Hippocampal formation (tissue), 2 donors: ENCODE measurements around the gene GGTLC2.
"Not testable (repeated sequence)": the region's sequence is repeated elsewhere in the genome, so short reads cannot be mapped to it uniquely, and the experiment has no call there.

Source experiments
- DNase-seq, 2 donors: peaks; one replicate each; lab custom pipeline; 2025; lab: John Stamatoyannopoulos, UW

Gene GGTLC2

DNA sequence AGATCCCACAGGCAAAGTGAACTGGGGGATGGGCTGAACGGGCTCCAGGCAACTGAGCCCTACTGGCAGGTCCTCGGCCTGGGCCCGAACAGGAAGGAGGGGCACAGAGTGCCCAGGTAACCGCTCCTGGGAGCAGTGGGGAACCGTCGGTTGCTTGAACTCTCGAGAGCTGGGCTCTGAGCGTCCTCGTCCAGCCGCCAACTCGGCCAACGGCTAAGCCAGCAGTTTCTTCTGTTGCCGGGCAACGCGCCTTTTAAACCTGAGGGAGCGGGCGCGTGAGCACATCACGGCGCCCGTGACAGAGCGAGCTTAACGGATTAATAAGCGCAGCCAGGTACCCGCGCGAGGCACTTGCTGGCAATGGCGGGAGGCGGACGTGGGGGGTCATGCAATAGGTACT is at the start of gene GGTLC2:
TSS of gene GGTLC2 (plus strand) at position 301 of the 400 bp plus-strand sequence. CDS start 1,732 bp downstream, outside the sequence.
- not testable (repeated sequence) for DNase-seq

DNA sequence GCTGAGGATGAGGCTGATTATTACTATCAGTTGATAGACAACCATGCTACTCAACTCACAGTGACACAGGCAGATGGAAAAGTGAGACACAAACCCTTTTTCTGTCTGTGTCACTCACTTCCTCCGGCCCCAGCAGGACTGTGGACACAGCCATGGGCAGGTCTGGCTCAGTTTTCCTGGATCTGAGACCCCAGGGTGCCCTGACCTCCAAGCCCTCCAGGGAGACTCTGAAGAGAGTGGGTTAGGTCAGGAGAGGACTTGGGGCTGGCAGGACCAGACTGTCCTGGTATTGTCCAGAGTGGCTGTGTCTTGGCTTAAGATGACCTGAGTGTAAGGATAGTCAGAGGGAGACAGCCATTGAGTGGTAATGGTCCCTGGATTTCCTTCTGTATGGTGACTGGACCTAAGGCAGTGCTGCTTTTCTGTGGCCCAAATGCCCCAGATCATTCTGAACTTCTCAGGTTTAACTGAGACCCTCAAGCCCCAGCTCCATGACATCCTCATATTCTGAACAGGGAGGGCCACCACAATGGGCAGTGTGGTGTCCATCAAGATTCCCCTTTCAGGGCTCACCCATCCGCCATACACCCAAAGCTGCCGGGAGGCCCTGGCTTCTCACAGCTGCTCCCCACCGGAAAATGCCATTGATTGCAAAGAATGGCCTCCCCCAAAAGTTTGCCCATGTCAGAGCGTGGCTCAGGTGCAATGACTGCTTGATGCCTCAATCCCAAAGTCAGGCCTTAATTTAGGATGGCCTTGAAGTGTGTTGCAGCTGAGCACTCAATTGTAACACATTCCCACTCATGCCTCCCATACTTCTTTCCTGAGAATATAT is 49.2 kb upstream of the GGTLC2 start:
- DNase-seq, result no peak

DNA sequence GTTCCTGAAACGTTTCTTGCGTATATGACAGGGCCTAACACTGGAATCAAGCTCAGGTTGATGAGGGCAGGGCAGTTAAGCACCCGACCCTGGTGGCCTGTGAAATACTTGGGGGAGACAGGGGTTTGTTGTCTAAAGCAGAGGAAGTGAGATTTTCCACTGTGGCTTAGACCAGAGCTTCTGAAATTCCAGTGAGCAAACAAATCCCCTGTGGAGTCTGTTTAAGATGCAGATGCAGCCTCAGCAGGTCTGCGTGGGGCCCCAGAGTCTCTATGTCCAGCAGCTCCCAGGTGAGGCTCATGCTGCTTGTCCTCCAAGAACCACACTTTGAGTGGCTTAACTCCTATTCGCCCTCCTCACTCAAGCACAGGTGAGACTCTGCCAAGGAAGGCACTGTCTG is 46.3 kb upstream of the GGTLC2 start:
- no peak for DNase-seq

DNA sequence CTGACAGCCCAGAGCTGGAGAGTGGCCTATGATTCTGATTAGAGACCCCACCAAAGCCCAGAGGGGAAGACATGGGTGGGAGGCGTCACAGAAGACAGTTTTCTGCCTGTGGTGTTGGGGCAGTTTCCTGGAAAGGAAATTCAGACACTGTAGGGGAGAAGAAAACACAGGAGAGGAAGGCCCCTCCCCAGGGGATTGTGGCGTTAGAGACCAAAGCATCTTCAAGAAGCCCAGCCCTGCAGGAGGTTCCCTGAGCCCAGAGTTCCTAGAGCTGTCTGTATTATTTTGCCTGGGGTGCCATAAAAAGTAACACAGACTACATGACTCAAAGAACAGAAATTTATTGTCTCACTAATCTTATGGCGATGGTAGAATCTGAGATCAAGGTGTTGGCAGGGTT is 45.2 kb upstream of the GGTLC2 start:
- no peak for DNase-seq

DNA sequence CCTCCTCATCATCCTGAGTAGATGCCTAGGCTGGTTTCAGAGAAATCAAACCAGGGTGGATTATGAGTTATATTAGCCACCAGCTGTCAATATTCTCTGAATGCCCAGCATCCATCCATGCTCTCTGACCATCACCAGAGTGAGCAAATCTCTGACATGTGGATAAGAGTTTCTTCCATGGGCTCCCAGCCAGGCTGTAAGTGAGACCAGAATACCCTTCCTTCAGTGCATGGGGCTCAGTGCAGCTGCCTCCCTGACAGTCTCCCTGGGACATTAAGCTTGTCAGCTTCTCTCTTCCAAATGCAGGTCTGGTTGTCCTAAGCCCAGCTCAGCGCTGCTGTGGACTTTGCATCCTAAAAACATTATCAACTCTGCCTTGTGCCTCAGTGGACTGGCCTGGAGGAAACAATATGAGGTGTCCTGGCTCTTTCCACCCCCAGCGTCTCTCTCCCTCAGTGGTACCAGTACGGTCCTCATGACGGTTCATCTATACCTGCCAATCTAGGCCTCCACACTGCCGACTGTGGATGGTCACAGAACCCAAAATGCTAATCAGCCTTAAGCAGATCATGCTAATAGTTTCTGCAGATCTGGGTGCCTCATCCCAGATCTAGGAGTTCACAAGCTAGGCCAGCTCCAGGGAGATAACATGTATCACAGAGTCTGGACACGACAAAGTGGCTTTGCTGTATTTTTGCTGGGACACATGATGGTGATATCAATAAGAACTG is 43.7 kb upstream of the GGTLC2 start:
- DNase-seq, result no peak

DNA sequence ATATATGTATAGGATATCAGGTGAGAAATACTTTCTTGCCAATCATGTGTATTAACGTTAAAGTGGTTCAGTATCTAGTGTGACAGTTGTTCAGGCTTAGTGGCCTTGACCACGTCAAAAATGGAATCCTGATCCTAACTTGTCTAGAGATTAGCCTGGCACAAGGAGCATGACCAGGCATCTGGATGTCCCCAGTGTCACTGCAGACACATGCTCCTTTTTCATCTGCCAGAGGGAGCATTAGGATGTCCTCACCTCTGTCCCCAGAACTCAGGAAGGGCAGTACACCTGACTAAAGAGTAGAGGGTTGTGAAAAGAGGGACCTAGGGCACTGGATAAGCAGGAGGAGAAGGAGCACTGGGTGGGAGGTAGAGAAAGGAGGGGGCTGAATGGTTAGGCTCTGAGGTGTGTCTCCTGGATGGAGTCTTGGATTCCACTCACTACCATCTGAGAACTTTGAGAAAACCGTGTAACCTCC is 40.9 kb upstream of the GGTLC2 start:
- DNase-seq, result no peak

DNA sequence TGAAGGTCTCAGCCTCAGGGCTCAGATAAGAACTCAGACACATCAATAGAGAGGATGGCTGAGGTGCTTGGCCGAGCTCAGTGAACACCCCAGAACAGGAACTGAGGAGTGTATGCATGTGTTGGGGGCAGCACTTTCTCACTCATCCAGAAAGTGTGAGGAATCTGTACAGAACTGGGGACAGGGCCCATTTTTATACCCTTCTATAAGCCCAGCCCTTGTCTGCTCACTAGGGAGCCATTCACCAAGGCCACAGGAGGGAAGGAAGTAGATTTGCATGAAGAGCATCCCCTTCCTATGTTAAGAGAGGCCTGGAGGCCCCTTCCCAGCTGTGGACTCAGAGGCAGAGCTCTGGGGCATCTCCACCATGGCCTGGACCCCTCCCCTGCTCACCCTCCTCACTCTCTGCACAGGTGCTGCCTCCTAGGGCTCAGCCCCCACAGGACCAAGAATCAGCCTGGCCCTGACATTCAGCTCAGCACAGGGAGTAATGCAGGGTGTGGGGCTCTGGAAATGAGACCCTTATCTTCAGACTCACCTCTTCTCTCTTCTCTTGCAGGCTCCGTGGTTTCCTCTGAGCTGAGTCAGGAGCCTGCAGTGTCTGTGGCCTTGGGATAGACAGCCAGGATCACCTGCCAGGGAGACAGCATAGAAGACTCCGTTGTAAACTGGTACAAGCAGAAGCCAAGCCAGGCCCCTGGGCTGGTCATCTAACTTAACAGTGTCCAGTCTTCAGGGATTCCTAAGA is 39.9 kb upstream of the GGTLC2 start:
- no peak for DNase-seq

DNA sequence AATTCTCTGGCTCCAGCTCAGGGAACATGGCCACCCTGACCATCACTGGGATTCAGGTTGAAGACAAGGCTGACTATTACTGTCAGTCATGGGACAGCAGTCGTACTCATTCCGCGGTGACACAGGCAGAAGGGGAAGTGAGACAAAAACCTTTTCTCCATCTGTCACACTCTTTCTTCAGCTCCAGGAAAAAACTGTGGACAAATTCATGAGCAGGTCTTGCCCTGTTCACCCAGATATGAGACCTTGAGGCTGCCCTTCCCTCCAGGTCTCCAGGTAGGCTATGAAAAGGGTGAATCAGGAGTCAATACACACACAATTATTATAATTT is 39.4 kb upstream of the GGTLC2 start:
- no peak for DNase-seq

DNA sequence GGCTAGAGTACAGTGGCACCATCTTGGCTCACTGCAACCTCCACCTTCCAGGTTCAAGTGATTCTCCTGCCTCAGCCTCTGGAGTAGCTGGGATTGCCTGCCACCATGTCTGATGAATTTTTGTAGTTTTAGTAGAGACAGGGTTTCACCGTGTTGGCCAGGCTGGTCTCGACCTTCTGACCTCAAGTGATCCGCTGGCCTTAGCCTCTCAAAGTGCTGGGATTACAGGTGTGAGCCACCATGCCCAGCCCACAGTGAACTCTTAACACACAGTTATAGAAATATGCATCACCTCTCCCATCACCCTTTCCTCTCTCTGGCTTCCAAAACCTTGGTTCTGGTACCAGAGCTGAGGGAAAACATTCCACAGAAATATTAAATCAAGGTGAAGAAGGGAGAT is 36.4 kb upstream of the GGTLC2 start:
- not testable (repeated sequence) for DNase-seq

DNA sequence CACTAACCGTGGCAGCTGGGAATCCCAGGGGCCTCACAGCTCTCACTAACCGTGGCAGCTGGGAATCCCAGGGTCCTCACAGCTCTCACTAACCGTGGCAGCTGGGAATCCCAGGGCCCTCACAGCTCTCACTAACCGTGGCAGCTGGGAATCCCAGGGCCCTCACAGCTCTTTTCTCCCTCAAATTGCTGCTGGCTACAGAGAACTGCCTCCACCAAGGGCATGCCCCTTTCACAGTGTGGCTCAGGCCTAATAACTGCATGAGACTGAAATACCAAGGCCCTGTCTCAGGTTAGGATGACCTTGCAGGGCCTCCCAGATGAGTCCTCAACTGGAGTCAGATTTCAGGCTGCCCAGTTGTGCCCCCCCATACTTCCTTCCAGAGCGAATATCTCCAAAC is 35.1 kb upstream of the GGTLC2 start:
- DNase-seq, result no peak

DNA sequence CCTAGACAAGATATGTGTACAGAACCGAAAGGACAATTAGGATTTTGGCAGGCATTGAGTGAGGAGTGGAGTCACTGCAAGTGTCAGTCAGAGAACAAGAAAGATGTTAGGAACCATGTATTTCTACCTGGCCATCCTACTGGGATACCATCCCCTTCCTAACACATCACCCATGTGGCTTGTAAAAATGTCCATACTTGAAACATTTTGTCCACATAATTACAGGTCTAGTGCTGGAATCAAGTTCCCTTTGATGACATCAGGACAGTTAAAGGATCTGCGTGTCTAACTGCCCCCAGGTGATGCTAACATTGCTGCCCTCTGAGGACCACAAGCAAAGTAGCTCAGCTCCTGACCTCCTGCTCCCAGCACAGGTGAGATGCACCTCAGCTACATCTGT is 31.9 kb upstream of the GGTLC2 start:
- no peak for DNase-seq

DNA sequence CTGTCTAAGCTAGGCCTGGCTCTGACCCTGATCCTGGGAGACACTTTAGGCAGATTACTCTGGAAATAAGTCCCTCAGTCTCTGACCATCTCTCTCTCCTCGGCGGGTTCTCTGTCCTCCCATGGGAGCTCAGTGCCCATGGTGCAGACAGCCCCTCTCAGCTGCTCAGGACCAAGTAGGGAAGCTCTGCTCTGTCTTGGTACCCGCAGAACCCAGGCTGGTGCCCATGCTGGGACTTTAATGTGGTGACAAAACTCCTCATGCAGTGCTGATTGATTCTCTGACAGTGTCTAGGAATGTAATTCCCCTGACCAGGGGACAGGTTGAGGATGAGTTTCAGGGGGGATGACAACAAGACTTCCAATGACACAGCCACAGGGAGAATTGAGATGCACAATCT is 30.3 kb upstream of the GGTLC2 start:
- no peak for DNase-seq

DNA sequence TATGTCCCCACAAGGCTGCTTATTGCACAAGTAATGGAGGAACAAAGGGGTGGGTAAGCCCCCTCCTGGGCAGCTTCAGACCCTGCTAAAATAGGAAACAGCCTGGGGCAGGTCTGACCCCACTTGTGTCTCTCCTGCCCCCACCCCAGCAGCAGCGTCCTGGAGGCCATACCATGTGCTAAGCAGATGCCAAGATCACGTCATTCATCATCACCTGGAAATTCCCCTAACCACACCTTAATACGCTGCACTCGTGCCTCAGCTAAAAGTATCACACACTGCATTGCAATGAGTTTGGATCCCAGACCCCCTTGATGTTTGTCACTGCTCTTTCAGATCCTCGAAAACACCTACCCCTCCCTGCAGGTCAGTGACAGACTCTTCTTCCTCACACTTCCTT is 27.8 kb upstream of the GGTLC2 start:
- DNase-seq, result no peak

DNA sequence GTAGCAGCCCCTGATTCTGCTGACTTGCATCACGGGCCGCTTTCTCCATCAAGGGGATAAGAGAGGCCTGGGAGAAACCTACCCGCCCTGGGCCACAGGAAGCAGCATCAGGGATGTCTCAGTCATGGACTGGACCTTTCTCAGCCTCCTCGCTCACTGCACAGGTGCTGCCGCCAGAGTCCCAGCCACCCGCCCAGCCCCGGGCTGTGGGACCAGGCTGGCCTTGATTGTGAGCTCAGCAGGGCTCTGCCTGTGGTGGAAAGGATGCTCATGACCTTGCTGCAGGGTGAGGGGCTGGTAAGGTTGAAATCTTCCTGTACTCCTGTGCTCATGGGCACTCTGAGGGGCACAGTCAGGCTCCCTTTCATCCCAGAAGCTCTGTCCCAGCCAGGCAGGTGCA is 26.0 kb upstream of the GGTLC2 start:
- no peak for DNase-seq

DNA sequence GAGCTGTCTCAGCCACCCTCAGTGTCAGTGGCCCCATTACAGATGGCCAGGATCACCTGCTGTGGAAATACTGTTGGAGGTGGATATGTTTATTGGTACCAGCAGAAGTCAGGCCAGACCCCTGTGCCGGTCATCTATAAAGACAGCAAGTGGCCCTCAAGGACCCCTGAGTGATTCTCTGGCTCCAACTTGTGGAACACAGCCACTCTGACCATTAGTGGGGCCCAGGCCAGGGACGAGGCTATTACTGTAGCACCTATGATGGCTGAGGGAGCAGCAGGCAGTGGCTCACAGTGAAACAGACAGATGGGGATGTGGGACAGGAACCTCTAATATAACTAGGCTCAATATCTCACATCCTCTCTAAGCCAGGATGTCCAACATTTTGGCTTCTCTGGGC is 25.5 kb upstream of the GGTLC2 start:
- no peak for DNase-seq

DNA sequence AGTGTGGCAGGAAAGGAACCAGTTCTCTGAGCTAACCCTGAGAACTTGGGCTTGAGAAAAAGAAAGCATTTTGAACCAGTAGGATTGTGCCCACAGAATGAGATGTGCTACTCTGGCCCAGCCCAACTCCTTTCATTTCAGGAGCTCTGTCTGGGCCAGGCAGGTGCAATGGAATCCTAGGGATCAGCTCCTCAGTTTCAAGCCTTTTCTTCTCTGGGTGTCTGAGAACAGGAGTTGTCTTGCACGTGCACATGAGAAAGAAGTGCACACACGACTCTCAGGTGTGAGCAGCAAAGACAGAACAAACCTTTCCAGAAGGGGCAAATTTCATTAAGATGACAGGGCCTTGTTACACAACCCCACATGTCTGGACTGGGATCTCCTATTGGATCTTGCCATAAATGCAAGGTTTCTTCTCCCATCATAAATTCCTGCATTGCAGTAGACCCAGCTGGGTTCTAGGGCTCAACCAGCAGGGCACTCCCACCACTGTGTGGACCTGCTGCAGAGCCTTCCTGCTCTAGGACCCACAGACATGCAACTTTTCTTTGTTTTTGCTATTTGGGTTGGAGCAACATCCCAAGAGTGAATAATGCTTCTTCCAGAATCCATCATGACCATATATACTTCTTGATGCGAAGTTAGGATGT is 24.5 kb upstream of the GGTLC2 start:
- no peak for DNase-seq

DNA sequence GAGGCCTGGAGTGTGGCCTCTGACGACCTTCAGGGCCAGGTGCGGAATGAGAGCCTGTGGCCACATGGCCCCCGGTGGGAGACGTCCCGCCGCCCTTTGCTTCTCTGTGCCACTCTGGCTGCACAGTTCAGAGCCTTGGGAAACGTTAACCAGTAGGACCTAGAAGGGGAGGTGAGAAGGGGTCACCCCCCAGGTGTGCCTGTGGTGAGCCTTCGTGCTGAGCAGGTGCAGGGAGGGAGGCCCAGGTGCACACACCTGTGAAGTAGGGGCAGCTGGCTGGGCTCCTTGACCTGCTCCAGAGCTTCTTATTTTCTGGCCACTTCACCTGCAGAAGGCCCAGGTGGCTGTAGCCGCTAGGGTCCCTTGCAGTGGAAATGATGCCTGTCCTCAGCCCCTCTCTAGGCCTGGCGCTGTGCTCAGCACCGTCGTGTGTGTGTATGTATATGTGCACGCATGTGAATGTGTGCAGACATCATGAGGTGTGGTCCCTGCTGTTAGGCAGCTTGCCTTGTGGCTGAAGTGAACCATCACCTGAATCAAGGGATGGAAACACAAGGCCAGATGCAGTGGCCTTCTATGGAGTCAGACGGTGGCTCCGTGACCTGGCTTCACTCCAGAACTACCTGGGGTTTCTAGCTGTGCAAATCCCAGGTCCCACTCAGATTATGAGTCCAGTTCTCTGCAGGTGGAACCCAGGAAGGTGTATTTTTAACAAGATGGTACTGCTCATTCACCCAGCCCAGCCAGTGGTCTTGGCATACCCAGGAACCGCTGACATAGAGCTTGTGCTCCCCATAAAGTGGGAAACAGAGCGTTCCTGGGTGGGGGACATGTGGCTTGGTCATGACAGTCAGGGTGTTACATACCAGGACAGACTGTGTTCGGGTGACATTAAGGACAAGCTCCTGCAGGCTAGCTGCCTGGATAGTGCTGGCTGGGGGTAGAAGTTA is 15.6 kb upstream of the GGTLC2 start:
- not testable (repeated sequence) for DNase-seq

DNA sequence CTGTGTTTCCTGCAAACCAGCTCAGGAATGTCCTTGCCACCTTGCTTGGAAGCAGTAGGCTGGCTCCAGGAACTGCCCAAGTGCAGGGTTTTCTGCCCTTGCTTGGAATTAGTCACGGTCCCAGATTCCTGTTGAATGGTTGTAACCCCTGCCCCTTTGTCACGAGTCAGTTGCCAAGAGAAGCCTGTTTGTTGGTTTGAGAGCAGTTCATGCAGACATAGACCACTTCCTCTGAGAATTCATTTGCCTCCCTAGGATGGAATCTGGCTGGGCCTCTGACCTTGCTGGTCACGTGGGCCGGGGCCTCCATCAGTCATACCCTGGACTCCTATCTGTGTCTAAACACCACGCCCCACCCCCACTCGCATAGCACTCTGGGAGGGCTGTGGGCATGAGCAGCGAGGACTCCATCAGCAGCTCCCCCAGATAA is 13.2 kb upstream of the GGTLC2 start:
- not testable (repeated sequence) for DNase-seq

DNA sequence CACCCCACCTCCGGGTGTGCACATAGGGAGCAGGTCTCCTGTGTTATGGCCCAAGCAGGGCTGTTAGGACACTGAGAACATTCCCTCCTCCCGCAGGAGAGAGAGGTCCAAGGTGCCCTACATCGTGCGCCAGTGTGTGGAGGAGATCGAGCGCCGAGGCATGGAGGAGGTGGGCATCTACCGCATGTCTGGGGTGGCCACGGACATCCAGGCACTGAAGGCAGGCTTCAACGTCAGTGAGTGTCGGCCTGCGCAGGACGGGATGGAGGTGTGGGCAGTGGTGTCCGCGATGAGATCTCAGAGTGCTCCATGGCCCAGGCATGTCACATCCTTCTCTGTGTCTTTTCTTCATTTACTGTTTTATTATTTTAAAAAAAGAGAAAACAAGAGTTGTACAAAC is 12.2 kb upstream of the GGTLC2 start:
- not testable (repeated sequence) for DNase-seq

DNA sequence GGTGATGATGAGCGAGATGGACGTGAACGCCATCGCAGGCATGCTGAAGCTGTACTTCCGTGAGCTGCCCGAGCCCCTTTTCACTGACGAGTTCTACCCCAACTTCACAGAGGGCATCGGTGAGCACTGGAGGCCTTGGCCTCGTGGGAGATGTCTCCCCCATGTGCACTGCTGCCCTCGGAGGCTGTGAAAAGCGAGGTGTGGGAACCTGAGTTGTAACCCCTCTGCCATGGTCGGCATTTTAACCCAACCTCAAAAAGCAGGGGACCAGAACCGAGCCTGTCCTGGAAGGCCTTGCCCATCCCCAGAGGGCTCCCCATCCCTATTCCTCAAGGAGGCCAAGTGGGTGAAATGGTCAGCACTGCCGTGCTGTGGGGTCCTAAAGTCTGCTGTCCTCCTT is 10.9 kb upstream of the GGTLC2 start:
- not testable (repeated sequence) for DNase-seq

DNA sequence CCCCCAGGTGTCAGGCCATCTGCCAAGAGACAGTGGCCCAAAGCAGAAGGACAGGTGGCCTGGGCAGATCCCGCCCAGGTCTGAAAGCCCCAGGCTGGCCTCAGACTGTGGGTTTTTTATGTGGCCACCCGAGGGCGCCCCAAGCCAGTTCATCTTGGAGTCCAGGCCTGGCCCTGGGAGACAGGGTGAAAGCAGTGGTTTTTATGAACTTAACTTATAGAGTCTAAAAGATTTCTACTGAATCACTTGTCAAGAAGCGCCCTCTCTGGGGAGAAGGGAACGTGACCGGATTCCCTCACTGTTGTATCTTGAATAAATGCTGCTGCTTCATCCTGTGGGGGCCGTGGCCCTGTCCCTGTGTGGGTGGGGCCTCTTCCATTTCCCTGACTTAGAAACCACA is 8.2 kb upstream of the GGTLC2 start:
- DNase-seq, result not testable (repeated sequence)
